Measurements from ENCODE around the gene SPCS2. TPM values are rescaled to one million over a fixed set of nuclear protein-coding genes. Genes with fewer than 3 reads are reported as not detected.
"Not testable (repeated sequence)": the region's sequence is repeated elsewhere in the genome, so short reads cannot be mapped to it uniquely, and the experiment has no call there.

Gene SPCS2
- polyA plus RNA-seq, 3 donors: 201 to 218 (median 218) TPM

DNA sequence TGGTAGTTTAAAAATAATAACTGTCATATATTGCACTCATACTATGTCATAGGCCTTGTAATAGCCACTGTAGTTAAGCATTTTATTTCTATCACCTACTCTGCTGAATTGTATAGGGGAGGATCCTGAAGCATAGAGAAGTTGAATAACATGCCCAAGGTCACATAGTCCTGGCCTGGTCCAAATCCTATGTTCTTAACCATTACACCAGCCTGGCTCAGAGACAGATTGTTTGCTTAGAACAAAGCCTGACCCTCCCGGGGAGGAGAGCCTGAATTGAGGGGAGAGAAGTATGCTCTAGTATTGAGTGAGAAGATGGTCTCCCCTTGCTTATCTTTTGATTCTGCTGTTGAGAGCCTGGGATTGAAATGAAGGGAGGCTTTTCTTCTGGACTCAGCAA lies 41.9 kb downstream of the SPCS2 start:
- DNase-seq (ENCODE audit: low read depth in 3 of 3, low spot score in 2 of 3): no peak

DNA sequence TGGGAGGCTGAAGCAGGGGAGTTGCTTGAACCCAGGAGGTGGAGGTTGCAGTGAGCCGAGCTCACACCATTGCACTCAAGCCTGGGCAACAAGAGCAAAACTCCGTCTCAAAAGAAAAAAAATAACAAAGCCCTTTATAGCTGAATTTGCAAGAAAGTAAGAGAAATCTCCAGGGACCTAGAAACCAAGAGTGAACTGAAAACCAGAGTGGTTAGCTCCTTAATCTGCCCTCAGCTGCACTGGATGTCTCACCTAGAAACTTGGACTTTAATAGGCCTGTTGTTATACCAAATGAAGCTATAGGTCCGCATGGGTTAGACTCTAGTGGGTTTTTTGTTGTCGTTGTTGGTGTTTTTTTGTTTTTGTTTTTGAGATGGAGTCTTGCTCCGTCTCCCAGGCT lies 43.8 kb downstream of the SPCS2 start:
- no peak for DNase-seq (ENCODE audit: low read depth in 3 of 3, low spot score in 2 of 3)

GRCh38 chr11:75000975-75001354 lies 51.9 kb downstream of the SPCS2 start:
- DNase-seq (ENCODE audit: low read depth in 3 of 3, low spot score in 2 of 3): no peak

DNA sequence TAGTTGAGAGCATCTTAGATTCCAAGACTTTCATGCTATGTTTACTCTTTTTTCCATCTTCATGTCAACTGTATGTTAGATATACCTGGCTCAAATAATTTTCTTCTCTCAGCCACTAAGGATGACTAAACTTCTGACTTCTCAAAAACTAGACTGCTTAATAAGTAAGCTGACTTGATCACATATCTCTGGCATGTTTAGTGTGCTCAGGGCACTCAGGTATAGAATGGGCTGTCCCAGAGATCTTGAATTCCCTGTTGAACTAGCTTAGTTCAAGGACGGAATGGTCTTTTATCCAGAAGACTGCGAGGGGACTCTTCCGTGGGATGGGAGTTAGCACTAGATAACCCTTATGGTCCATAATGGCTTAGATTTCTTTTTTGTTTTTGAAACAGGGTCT lies 52.6 kb downstream of the SPCS2 start:
- no peak for DNase-seq (ENCODE audit: low read depth in 3 of 3, low spot score in 2 of 3)

DNA sequence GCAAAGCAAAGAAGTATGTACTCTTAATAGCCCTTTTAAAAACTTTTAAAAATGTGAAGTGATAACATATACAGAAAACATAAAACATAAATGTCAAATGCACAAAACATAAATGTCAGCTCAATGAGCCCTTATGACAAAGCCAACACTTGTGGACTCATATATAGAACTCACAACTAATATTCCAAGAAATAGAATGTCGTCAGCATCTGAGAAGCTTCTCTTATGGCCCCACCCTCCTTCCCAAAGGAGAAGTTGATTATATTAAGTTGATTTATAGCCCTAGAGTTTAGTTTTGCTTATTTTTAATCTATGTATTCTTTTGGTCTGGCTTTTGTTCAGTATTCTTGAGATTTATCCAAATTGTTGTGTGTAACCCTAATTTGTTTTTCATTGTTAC lies 53.5 kb downstream of the SPCS2 start:
- no peak for DNase-seq (ENCODE audit: low read depth in 3 of 3, low spot score in 2 of 3)

GRCh38 chr11:75004215-75004614 lies 55.1 kb downstream of the SPCS2 start:
- no peak for DNase-seq (ENCODE audit: low read depth in 3 of 3, low spot score in 2 of 3)

DNA sequence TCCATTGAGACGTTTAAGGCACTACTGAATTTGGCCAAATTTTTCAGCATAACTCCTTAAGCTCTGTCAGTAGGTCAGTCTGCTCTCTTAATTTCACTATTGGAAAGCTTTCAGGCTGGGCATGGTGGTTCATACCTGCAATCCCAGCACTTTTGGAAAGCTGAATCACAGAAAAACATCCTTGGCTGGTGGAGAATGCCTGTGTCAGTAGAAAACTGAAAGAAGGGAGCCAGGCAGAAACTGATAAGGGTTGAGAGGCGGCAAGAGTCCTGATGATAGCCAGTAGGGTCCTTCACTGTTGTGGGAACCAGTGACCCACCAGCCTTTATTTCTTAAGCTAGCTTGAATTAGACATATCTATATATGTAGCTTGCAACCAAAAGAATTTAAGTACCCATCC lies 62.3 kb downstream of the SPCS2 start:
- DNase-seq (ENCODE audit: low read depth in 3 of 3, low spot score in 2 of 3): no peak

DNA sequence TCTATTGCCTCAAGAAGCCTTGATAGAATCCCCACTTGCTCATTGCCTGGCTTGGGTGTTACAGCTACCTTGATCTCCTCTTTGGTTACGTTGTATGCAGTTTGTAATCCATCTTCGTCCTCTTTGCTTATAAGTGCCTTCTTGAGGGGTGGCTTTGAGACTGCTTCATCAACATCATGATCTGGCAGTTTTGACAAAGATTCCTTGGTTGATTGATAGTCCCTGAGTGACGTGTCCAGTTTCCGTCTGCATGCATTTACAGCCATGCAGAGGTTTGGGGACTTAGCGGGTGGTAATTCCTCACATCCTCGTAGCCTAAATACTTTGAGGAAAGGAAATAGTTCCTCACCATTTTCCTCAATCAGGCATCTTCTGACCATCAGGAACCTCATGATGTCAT lies 62.8 kb downstream of the SPCS2 start:
- no peak for DNase-seq (ENCODE audit: low read depth in 3 of 3, low spot score in 2 of 3)

- no peak for DNase-seq (ENCODE audit: low read depth in 3 of 3, low spot score in 2 of 3)
Measured at GRCh38 chr11:75013051-75013450, 64.0 kb downstream of the SPCS2 start.

DNA sequence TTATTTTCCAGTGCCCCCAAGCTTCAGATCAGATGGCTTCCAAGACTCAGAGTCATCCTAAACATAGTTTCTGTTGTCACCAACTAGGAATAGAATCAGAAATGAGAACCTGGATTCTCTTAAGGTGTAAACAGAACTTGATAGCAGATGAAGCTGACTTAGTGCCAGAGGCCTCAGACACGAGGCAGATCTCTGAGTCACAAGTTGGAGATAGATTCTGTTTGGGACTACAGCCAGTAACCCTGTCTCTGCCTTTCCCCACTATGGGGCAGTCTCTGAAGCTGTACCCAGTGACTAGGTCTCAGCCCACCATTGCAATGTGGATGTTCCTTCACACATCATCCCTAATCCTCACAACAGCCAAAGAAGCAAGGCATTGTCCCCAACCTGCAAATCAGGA lies 65.1 kb downstream of the SPCS2 start:
- no peak for DNase-seq (ENCODE audit: low read depth in 3 of 3, low spot score in 2 of 3)

GRCh38 chr11:75019200-75019599 lies 70.1 kb downstream of the SPCS2 start:
- not testable (repeated sequence) for DNase-seq (ENCODE audit: low read depth in 3 of 3, low spot score in 2 of 3)

- not testable (repeated sequence) for DNase-seq (ENCODE audit: low read depth in 3 of 3, low spot score in 2 of 3)
Measured at GRCh38 chr11:75020328-75020727, 71.3 kb downstream of the SPCS2 start.

DNA sequence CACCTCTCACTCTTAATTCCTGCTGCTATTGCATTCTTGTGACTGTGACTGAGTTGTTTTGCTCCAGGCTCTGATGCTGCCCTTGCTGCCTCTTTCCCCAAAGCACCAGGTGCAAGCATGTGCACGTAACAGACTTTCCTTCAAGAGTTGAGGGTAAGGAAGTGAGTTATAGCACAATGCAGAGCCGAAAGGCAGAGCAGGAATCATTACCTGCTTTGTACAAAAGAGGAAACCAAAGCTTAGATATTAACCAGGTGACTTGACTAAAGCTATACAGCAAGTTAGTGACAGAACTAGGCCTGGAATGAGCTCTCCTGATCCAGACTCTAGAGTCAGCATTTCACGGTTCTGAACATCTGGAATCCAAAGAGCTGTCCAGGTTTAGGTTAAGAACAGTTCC lies 73.2 kb downstream of the SPCS2 start:
- DNase-seq (ENCODE audit: low read depth in 3 of 3, low spot score in 2 of 3): peak in 1 of 3 donors; percentile 8

DNA sequence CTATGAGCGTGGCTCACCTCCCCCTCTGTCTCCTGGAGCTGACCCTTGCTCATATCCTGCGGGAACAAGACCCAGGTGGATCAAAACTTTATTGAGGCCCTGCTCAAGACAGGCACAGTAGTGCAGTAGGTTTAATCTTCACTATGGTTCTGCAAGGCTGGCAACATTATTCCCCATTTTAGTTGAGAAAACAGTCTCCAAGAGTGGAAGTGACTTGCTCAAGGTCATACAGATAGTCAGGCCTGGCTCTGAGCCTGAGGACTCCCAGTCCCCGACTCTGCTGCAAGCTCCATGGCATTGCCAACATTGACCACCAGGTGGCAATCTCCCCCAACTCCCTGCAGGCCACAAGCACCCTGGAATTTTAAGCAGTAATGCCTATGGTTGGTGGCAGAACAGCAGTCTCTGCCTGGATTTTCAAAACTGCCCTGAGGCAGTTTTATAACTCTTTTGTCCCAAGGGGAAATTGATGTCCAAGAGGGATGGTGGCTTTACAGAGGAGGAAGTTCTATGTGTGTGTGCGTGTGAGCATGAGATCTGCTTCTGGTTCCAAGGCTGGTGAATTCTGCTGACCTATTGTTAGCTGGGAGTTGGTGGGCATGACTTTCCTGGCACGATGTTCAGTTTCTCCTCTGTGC lies 73.8 kb downstream of the SPCS2 start:
- DNase-seq (ENCODE audit: low read depth in 3 of 3, low spot score in 2 of 3): peak in 2 of 3 donors; percentile 56 to 65

- DNase-seq (ENCODE audit: low read depth in 3 of 3, low spot score in 2 of 3): no peak
Measured at GRCh38 chr11:75023446-75024067, 74.5 kb downstream of the SPCS2 start.

DNA sequence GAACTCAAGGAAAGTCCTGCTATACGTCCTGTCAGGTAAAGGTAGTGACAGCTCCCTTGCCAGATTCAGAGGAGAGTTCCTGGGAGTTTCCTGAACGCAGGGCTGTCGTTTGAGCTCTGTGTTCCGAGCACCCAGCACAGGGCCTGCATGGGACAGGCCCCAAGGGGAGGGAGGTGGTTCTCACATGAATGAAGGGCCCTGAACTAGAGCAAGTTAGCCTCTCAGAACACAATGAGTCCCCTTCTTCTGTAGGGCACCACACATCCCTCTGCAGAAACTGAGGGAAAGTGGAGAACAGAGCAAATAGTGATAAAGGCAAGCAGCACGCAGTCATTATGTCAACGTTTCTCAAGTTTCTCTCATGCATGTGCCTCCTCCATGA lies 75.0 kb downstream of the SPCS2 start:
- no peak for DNase-seq (ENCODE audit: low read depth in 3 of 3, low spot score in 2 of 3)

GRCh38 chr11:75024764-75025211 lies 75.7 kb downstream of the SPCS2 start:
- no peak for DNase-seq (ENCODE audit: low read depth in 3 of 3, low spot score in 2 of 3)

GRCh38 chr11:75025561-75025960 lies 76.5 kb downstream of the SPCS2 start:
- no peak for DNase-seq (ENCODE audit: low read depth in 3 of 3, low spot score in 2 of 3)

- no peak for DNase-seq (ENCODE audit: low read depth in 3 of 3, low spot score in 2 of 3)
Measured at GRCh38 chr11:75028321-75028720, 79.3 kb downstream of the SPCS2 start.
